Renal cortical epithelial cell (primary cell): ENCODE measurements around the gene IGFBP1. TPM values are rescaled to one million over a fixed set of nuclear protein-coding genes. Genes with fewer than 3 reads are reported as not detected.

Experiments
- DNase-seq: peaks from one replicate; pipeline ENCODE4 v3.0.0-alpha.2; 2011; ENCODE audit warnings: low read depth
- total RNA-seq: library from RNA; depleted of rRNA; stranded (reverse); fragments of >200 nt; gene quantifications from 2 replicates; pipeline ENCODE4 v1.2.3, GENCODE V29; 2014

IGFBP1 gene
- total RNA-seq, 1 donor from 2014 or later = 0.15 TPM

- DNase-seq = no peak
These were observed 7.0 kb upstream of the IGFBP1 start for GRCh38 chr7:45881280-45881758.

DNA sequence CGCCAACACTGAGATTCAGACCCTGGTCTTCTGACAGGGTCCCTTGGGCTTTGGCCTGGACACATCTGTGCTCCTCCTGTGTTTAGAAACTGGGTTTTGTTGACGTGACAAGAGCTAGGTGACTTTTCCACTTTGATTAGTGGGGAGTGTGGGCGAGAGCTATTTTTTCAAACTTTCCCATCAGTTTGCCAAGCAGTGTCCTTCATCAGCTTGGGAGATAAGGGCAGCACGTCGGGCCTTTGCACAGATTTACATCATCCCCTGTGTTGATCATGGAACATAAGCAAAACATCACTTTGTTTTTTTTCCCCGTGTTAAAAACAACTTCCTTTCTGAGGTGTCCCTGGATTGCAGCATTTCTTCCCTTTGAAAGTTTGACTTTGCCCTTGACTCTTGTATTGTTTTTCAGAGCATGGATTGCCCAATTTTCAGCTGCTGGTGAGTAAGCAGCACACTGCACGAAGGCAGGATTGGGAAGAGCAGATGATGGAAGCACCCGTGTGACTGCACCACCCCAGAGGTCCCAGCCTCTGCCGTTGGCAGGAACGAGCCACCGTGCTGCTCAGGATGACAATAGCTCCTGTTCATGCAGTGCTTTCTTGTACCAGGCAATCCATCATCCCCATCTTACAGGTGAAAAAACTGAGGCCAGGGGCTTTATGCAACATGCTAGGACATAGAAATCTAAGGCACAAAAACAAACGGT, 6.4 kb upstream of the IGFBP1 start:
- DNase-seq = peak; percentile 89

GRCh38 chr7:45882465-45882810, 5.8 kb upstream of the IGFBP1 start:
- DNase-seq = no peak

GRCh38 chr7:45884136-45884535, 4.2 kb upstream of the IGFBP1 start:
- peak; percentile 60 for DNase-seq

GRCh38 chr7:45885264-45885882, 2.9 kb upstream of the IGFBP1 start:
- peak; percentile 75 for DNase-seq

- DNase-seq = no peak
These were observed 1.2 kb upstream of the IGFBP1 start for GRCh38 chr7:45886931-45887667.

GRCh38 chr7:45888993-45889366, 692 bp downstream of the IGFBP1 start:
- DNase-seq = no peak

DNA sequence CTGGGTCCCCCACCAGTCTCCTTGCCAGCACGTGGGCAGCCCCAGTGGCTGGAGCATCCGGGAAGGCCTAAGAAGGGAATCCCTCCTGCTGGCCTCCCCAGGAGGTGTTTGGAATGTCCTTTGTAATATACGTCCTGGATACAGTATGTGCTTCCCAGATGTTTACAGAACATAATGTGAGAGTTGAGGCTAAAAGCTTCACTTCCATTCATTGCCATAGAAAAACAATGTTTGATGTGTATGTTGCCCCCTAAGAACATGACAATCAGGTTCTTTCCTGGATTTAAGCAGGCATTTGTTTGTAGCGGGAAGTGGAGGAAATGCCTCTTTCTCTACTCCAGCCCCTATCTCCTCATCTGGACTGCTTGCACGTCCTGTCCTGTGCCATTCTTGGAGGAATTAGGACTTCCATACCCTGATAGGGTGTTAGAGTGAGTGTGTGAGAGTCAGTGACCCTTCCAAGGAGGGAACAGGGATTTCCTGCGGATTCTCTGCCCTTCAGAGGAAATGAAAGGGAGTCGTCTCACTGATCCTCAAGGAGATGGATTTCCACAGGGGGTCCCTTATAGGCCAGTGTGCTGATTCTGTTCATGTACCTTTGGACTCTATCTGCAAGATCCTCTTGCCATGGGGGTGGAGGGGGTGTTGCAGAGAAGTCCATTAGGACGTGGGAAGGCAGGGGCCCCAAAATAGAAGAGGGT, 1.2 kb downstream of the IGFBP1 start:
- DNase-seq = no peak

DNA sequence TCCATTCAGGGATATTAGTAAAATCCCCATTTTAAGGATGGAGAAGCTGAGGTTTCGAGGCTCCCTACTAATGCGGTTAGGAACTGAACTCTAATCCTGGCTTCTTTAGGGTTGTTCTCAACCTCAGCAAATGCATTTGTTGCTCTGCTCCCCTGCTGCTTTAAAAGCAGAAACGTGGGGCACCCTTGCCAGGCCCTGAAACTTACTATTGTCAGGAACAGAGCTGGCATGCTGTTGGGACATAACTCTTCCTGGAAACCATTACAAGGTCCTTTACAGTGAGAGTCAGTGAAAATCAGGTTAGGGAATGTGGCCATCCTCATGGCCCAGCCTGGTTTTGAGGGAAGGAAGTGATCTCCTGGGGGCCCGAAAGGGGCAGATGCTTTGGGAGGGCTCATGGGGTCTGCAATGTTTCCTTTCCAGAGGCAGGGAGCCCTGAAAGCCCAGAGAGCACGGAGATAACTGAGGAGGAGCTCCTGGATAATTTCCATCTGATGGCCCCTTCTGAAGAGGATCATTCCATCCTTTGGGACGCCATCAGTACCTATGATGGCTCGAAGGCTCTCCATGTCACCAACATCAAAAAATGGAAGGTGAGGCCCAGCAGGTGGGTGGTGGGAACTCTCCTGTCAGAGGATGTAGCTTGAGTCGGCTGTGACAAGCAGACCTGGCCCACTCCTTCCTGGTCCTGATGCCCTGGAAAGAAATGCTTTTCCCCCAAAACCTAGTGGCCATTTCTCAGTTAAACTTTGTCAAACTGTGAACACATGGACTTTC, 2.0 kb downstream of the IGFBP1 start:
- DNase-seq = no peak

DNA sequence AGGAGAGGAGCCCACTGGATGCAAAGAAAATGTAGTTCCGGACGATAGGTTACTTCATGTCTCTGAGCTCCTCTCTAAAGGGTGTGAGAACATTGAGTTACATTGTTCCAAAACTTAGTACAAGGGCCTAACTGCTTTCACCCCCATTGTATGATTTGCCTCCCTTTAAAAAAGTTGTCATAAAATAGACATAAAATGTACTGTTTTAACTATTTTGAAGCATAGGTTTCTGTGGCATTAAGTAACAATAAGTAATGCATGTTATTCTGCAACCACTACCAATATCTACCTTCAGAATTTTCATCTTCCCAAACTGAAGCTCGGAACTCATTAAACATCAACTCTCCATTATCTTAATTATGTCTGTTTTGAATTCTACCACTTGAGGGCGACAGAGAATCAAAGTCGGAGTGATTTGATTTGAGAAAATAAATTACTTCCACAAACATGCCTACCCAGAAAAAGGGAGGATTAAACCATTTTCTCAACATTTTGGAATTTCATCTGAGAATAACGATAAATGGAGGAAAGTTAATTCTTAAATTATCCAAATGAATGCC, 2.7 kb downstream of the IGFBP1 start:
- peak; percentile 57 for DNase-seq

GRCh38 chr7:45891462-45892402, 3.4 kb downstream of the IGFBP1 start:
- DNase-seq = no peak

GRCh38 chr7:45892407-45893035, 4.2 kb downstream of the IGFBP1 start:
- no peak for DNase-seq

- no peak for DNase-seq
These were observed 5.2 kb downstream of the IGFBP1 start for GRCh38 chr7:45893374-45893995.

DNA sequence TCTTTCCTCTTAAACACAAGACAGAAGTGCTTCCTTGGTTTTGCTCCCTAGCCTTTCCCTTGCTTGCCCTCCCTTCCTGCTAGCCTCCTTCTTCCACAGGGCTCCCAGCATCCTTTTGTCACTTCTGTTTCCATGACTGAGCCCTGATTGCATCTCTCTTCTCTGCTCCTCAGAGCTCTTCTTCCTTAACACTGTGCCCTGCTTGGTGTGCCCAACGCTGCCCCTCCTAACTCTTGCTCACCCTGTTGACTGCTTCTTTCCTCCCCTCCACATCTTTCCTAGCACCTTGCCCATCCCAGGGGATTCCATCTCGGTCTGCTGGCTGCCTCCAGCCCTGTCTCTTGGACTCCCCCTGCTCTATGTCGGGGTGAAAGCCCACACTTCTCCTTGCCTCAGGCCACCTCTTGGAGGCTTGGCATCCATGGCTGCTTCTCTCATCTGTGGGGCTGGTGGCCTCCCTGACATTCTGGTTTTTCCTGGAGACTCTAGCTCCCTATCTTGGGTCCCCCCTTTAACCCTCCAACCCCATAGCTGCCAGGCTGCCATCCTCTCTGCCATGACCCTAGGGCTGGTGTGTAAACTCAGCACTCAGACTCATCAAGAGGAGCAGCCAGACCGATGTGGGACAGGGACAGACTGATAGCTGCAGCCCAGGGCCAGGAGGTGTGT, 5.8 kb downstream of the IGFBP1 start:
- no peak for DNase-seq

GRCh38 chr7:45894665-45895062, 6.4 kb downstream of the IGFBP1 start:
- DNase-seq = no peak

GRCh38 chr7:45897042-45897690, 8.9 kb downstream of the IGFBP1 start:
- DNase-seq = peak; percentile 84

- no peak for DNase-seq
These were observed 9.9 kb downstream of the IGFBP1 start for GRCh38 chr7:45898222-45898621.

GRCh38 chr7:45901566-45901965, 13.3 kb downstream of the IGFBP1 start:
- DNase-seq = no peak
